ENCODE results near the gene CEP112. TPM values are rescaled to one million over a fixed set of nuclear protein-coding genes. Genes with fewer than 3 reads are reported as not detected.

The CEP112 gene
- total and polyA plus RNA-seq, 2 donors (not counting 1 experiment from before 2014, with no cell fraction given), result 5.4 to 6.4 TPM

DNA sequence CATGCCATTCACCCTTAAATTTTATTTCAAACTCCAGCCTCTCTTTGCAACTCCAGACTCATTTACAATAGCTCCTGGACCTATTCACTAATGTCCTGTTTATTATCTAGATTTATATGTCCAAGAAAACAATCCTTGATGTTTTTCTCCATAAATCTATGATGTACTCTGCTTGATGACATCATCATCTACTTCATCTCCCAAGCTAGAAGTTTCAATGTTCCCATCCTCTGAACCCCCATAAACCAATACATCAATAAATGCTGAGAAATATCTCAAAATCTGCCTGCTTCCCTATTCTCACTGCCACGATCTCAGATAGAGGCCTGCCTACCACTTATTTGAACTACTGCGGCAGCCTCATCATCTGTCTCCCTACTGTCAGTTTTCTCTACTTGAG is 4.2 kb downstream of the CEP112 start:
- H3K27ac ChIP-seq (ENCODE audit: insufficient read depth, low read length), result no peak overlapping the region
- H3K4me1 ChIP-seq (ENCODE audit: control insufficient read depth, extremely low read depth, insufficient read depth, low read length), result peaks cover 2% of the 10 kb centered on the region
- no peak overlapping the region for H3K9ac ChIP-seq (ENCODE audit: insufficient read depth, low read length)
- H3K4me3 ChIP-seq (replicated peaks in 1 of 4; ENCODE audit: control extremely low read depth in 1 of 4, insufficient read depth in 1 of 4, low read depth in 3 of 4, low read length in 4 of 4), result no peak overlapping the region
- no peaks in the 10 kb centered on the region for H4K20me1 ChIP-seq (ENCODE audit: control insufficient read depth, extremely low read depth, insufficient read depth, low read length)
- DNase-seq (ENCODE audit: low read depth in 2 of 2), result no peak
- no peak overlapping the region for H3K4me2 ChIP-seq (ENCODE audit: extremely low read depth, insufficient read depth, low read length)
- H3K27me3 ChIP-seq (ENCODE audit: control insufficient read depth, insufficient read depth, low read length), result no peaks in the 10 kb centered on the region
- no peaks in the 10 kb centered on the region for H3K9me3 ChIP-seq (ENCODE audit: control insufficient read depth, insufficient read depth, low read depth, low read length)
- no peaks in the 10 kb centered on the region for H3K36me3 ChIP-seq (ENCODE audit: control insufficient read depth, insufficient read depth, low read length)
- TF ChIP-seq EZH2 (IDR thresholded peaks at IDR 0.05; ENCODE audit: low read length, missing control alignments), result no peak
- TF ChIP-seq, protein P1, sequence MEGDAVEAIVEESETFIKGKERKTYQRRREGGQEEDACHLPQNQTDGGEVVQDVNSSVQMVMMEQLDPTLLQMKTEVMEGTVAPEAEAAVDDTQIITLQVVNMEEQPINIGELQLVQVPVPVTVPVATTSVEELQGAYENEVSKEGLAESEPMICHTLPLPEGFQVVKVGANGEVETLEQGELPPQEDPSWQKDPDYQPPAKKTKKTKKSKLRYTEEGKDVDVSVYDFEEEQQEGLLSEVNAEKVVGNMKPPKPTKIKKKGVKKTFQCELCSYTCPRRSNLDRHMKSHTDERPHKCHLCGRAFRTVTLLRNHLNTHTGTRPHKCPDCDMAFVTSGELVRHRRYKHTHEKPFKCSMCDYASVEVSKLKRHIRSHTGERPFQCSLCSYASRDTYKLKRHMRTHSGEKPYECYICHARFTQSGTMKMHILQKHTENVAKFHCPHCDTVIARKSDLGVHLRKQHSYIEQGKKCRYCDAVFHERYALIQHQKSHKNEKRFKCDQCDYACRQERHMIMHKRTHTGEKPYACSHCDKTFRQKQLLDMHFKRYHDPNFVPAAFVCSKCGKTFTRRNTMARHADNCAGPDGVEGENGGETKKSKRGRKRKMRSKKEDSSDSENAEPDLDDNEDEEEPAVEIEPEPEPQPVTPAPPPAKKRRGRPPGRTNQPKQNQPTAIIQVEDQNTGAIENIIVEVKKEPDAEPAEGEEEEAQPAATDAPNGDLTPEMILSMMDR (conservative IDR thresholded peaks at IDR 0.05 in 1 of 2, IDR thresholded peaks at IDR 0.05 in 1 of 2; ENCODE audit: low read depth in 1 of 2, low read length in 2 of 2), result no peak
- H2AFZ ChIP-seq (ENCODE audit: low read length), result no peak overlapping the region
- H3K79me2 ChIP-seq (ENCODE audit: control insufficient read depth, insufficient read depth, low read length), result peaks cover 3% of the 10 kb centered on the region

DNA sequence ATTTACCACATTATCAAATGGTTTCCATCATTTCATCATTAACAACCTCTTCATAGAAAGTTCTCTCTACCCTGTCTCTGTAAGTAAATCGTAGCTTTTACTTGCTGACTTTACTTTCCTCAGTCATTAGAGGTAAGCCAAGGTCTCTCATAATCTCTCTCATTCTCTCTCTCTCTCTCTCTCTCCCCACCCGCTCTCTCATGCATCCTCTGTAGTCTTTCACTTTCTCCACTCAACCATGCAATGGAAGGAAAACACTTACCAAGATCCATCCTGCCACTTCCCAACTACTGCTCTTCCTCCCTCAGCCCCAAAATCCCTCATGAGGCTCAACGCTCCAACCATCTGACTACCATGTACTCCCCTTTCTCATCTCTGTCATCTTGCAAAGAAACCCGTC is 6.1 kb downstream of the CEP112 start:
- H3K36me3 ChIP-seq (ENCODE audit: control insufficient read depth, insufficient read depth, low read length), result no peaks in the 10 kb centered on the region
- no peak for DNase-seq (ENCODE audit: low read depth in 2 of 2)
- H3K27ac ChIP-seq (ENCODE audit: insufficient read depth, low read length), result no peak overlapping the region
- no peaks in the 10 kb centered on the region for H3K27me3 ChIP-seq (ENCODE audit: control insufficient read depth, insufficient read depth, low read length)
- H3K9ac ChIP-seq (ENCODE audit: insufficient read depth, low read length), result no peak overlapping the region
- no peaks in the 10 kb centered on the region for H4K20me1 ChIP-seq (ENCODE audit: control insufficient read depth, extremely low read depth, insufficient read depth, low read length)
- no peak overlapping the region for H3K4me3 ChIP-seq (replicated peaks in 1 of 4; ENCODE audit: control extremely low read depth in 1 of 4, insufficient read depth in 1 of 4, low read depth in 3 of 4, low read length in 4 of 4)
- no peak for TF ChIP-seq EZH2 (IDR thresholded peaks at IDR 0.05; ENCODE audit: low read length, missing control alignments)
- TF ChIP-seq, protein P1 (conservative IDR thresholded peaks at IDR 0.05 in 1 of 2, IDR thresholded peaks at IDR 0.05 in 1 of 2; ENCODE audit: low read depth in 1 of 2, low read length in 2 of 2), result no peak
- H3K4me2 ChIP-seq (ENCODE audit: extremely low read depth, insufficient read depth, low read length), result no peak overlapping the region
- peaks cover 2% of the 10 kb centered on the region for H3K4me1 ChIP-seq (ENCODE audit: control insufficient read depth, extremely low read depth, insufficient read depth, low read length)
- H3K9me3 ChIP-seq (ENCODE audit: control insufficient read depth, insufficient read depth, low read depth, low read length), result no peaks in the 10 kb centered on the region
- H3K79me2 ChIP-seq (ENCODE audit: control insufficient read depth, insufficient read depth, low read length), result peaks cover 3% of the 10 kb centered on the region
- no peak overlapping the region for H2AFZ ChIP-seq (ENCODE audit: low read length)

DNA sequence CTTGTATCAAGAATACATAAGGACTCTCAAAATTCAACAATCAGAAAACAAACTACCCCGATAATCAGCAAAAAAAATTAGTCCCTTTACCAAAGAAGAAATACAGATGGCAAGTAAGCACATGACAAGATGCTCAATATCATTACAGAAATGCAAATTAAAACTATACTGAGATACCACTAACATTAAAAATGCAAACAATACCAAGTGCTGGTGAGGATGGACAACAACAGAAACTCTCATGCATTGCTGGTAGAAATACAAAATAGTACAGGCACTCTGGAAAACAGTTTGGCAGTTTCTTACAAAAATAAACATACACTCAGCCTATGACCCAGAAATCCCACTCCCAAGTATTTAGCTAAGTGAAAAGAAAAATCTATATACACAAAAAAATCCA is 7.5 kb downstream of the CEP112 start:
- no peaks in the 10 kb centered on the region for H3K9me3 ChIP-seq (ENCODE audit: control insufficient read depth, insufficient read depth, low read depth, low read length)
- no peaks in the 10 kb centered on the region for H4K20me1 ChIP-seq (ENCODE audit: control insufficient read depth, extremely low read depth, insufficient read depth, low read length)
- no peak overlapping the region for H3K9ac ChIP-seq (ENCODE audit: insufficient read depth, low read length)
- no peak overlapping the region for H2AFZ ChIP-seq (ENCODE audit: low read length)
- no peaks in the 10 kb centered on the region for H3K79me2 ChIP-seq (ENCODE audit: control insufficient read depth, insufficient read depth, low read length)
- no peak overlapping the region for H3K4me3 ChIP-seq (replicated peaks in 1 of 4; ENCODE audit: control extremely low read depth in 1 of 4, insufficient read depth in 1 of 4, low read depth in 3 of 4, low read length in 4 of 4)
- H3K27me3 ChIP-seq (ENCODE audit: control insufficient read depth, insufficient read depth, low read length), result no peaks in the 10 kb centered on the region
- H3K36me3 ChIP-seq (ENCODE audit: control insufficient read depth, insufficient read depth, low read length), result no peaks in the 10 kb centered on the region
- no peak for DNase-seq (ENCODE audit: low read depth in 2 of 2)
- no peaks in the 10 kb centered on the region for H3K4me1 ChIP-seq (ENCODE audit: control insufficient read depth, extremely low read depth, insufficient read depth, low read length)
- no peak overlapping the region for H3K27ac ChIP-seq (ENCODE audit: insufficient read depth, low read length)
- TF ChIP-seq, protein P1 (conservative IDR thresholded peaks at IDR 0.05 in 1 of 2, IDR thresholded peaks at IDR 0.05 in 1 of 2; ENCODE audit: low read depth in 1 of 2, low read length in 2 of 2), result no peak
- no peak for TF ChIP-seq EZH2 (IDR thresholded peaks at IDR 0.05; ENCODE audit: low read length, missing control alignments)
- H3K4me2 ChIP-seq (ENCODE audit: extremely low read depth, insufficient read depth, low read length), result no peak overlapping the region

All from fibroblast of lung (primary cell).